DOHH2 (cell line): ENCODE results near the gene PELI2.

Experiments
- H3F3A ChIP-seq: fragments of 200-600 bp; sonication (generic), shearing (Covaris generic); 2 replicates; pipeline ENCODE4 v1.6.0; 2016; ENCODE audit warnings: antibody characterized with exemption, mild to moderate bottlenecking; ENCODE audit not compliant: control insufficient read depth, insufficient read depth
- H3K27ac ChIP-seq: fragments of 200-600 bp; sonication (generic); 2 replicates; pipeline ENCODE4 v1.5.1; 2014; ENCODE audit warnings: low read depth, mild to moderate bottlenecking, low read length, moderate library complexity
- H3K27me3 ChIP-seq: fragments of 200-600 bp; sonication (generic); 2 replicates; pipeline ENCODE4 v1.6.1; 2014; ENCODE audit warnings: mild to moderate bottlenecking, low read length, mixed read lengths; ENCODE audit not compliant: control insufficient read depth
- H3K36me3 ChIP-seq: fragments of 200-600 bp; sonication (generic); 2 replicates; pipeline ENCODE4 v1.6.1; 2014; ENCODE audit warnings: mild to moderate bottlenecking, low read length, moderate library complexity, mixed read lengths; ENCODE audit not compliant: control insufficient read depth
- H3K4me1 ChIP-seq: fragments of 200-600 bp; sonication (generic); 2 replicates; pipeline ENCODE4 v1.6.1; 2014; ENCODE audit warnings: mild to moderate bottlenecking, low read length, mixed read lengths; ENCODE audit not compliant: control insufficient read depth
- H3K4me2 ChIP-seq: fragments of 200-600 bp; sonication (generic); 2 replicates; pipeline ENCODE4 v1.6.0; 2014; ENCODE audit warnings: mild to moderate bottlenecking, low read length, moderate library complexity
- H3K4me3 ChIP-seq: fragments of 200-600 bp; sonication (generic); 2 replicates; pipeline ENCODE4 v1.5.1; 2014; ENCODE audit warnings: mild to moderate bottlenecking, low read length, mixed read lengths
- H3K79me2 ChIP-seq: fragments of 200-600 bp; sonication (generic); 2 replicates; pipeline ENCODE4 v1.6.1; 2014; ENCODE audit warnings: mild to moderate bottlenecking, low read length, mixed read lengths; ENCODE audit not compliant: control insufficient read depth
- H3K9me2 ChIP-seq: fragments of 200-600 bp; sonication (generic); replicated peaks from 2 replicates; pipeline ENCODE4 v1.6.1; 2014; ENCODE audit warnings: mild to moderate bottlenecking, low read length, mixed read lengths; ENCODE audit not compliant: control insufficient read depth
- H3K9me3 ChIP-seq: fragments of 200-600 bp; sonication (generic); 2 replicates; pipeline ENCODE4 v1.6.1; 2014; ENCODE audit warnings: antibody characterized with exemption, low read length, mixed read lengths; ENCODE audit not compliant: control insufficient read depth, insufficient read depth
- H4K20me1 ChIP-seq: fragments of 200-600 bp; sonication (generic); 2 replicates; pipeline ENCODE4 v1.6.0; 2014; ENCODE audit warnings: low read depth, mild to moderate bottlenecking, antibody characterized with exemption, low read length, moderate library complexity; ENCODE audit not compliant: control insufficient read depth, insufficient read depth
- EZH2phosphoT487 ChIP-seq: fragments of 200-600 bp; sonication (generic); IDR thresholded peaks from 2 replicates; pipeline ENCODE4 v1.6.1; 2017; ENCODE audit warnings: borderline replicate concordance, mild to moderate bottlenecking, antibody characterized with exemption, low read length, moderate library complexity, mixed read lengths
- TF ChIP-seq, protein P1 (sequence below): fragments of 200-600 bp; sonication (generic); IDR thresholded peaks from one replicate; pipeline ENCODE4 v1.5.1; 2014; ENCODE audit warnings: antibody characterized with exemption, mild to moderate bottlenecking, low read depth, low read length; ENCODE audit not compliant: poor library complexity, severe bottlenecking

Gene PELI2

GRCh38 chr14:56135668-56136067 is 17.5 kb downstream of the PELI2 start:
- Histone ChIP-seq H3K79me2 (no peaks in the 10 kb centered on the region), H3K4me2 (no peak overlapping the region), H3K36me3 (no peaks in the 10 kb centered on the region), H3K27ac (no peak overlapping the region), H3K9me3 (no peaks in the 10 kb centered on the region), H3K4me3 (no peak overlapping the region), H3K9me2 (no peaks in the 10 kb centered on the region), H3F3A (no peaks in the 10 kb centered on the region), H3K4me1 (no peaks in the 10 kb centered on the region), H4K20me1 (no peaks in the 10 kb centered on the region), H3K27me3 (peaks cover 8% of the 10 kb centered on the region)
- TF ChIP-seq, protein P1, sequence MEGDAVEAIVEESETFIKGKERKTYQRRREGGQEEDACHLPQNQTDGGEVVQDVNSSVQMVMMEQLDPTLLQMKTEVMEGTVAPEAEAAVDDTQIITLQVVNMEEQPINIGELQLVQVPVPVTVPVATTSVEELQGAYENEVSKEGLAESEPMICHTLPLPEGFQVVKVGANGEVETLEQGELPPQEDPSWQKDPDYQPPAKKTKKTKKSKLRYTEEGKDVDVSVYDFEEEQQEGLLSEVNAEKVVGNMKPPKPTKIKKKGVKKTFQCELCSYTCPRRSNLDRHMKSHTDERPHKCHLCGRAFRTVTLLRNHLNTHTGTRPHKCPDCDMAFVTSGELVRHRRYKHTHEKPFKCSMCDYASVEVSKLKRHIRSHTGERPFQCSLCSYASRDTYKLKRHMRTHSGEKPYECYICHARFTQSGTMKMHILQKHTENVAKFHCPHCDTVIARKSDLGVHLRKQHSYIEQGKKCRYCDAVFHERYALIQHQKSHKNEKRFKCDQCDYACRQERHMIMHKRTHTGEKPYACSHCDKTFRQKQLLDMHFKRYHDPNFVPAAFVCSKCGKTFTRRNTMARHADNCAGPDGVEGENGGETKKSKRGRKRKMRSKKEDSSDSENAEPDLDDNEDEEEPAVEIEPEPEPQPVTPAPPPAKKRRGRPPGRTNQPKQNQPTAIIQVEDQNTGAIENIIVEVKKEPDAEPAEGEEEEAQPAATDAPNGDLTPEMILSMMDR = no peak
- TF ChIP-seq EZH2phosphoT487 = no peak

DNA sequence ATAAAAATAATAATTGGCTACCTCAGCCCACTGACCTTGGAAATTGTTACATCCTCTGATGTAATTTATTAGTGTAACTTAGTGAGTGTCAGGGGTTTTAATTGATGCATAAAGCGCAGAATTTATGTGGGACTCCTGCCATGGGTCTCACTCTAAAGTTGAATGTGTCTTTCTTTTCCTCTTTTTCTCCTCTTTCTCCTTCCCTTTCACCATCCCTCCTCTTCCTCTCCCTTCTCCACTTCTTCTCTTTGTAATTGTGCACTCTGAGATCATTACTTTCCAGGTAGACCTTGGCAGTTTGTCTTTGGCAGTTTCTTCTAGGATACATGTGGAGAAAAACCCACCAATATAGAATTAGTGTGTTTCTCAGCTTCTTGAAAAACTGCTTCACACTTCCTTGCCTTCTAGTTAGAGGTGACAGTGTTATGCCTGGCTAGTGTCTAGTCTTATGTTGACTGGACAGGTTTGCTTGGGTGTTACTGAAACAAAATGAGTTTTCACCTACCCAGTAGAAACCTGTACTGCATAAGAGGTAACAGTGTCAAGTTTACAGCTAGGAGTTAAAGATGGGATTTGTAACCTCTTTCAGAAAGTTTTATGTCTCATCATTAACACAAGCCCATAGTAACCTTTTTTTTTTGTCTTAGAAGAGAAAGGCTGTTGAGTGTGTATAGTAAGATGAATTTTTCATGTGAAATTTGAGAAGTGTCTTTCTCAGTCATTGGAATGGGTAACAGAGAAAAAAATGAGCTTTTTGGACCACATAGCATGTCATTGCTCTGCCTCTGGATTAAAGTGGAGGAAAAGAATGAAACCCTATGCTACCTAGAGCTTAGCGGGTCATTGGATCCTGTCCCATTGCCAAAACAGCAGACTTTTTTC is 18.6 kb downstream of the PELI2 start:
- H3K27me3 ChIP-seq = peaks cover 4% of the 10 kb centered on the region
- H3K4me2 ChIP-seq = no peak overlapping the region
- H3K4me1 ChIP-seq = no peaks in the 10 kb centered on the region
- no peaks in the 10 kb centered on the region for H3F3A ChIP-seq
- no peaks in the 10 kb centered on the region for H3K9me3 ChIP-seq
- H3K79me2 ChIP-seq = no peaks in the 10 kb centered on the region
- no peak overlapping the region for H3K4me3 ChIP-seq
- H3K27ac ChIP-seq = no peak overlapping the region
- TF ChIP-seq, protein P1 = no peak
- TF ChIP-seq EZH2phosphoT487 = no peak
- no peaks in the 10 kb centered on the region for H4K20me1 ChIP-seq
- H3K36me3 ChIP-seq = no peaks in the 10 kb centered on the region
- no peaks in the 10 kb centered on the region for H3K9me2 ChIP-seq

- Histone ChIP-seq H3K4me2 (no peak overlapping the region), H3F3A (no peaks in the 10 kb centered on the region), H3K9me2 (no peaks in the 10 kb centered on the region), H4K20me1 (no peaks in the 10 kb centered on the region), H3K4me3 (no peak overlapping the region), H3K36me3 (no peaks in the 10 kb centered on the region), H3K4me1 (no peaks in the 10 kb centered on the region), H3K27me3 (peaks cover 4% of the 10 kb centered on the region), H3K9me3 (no peaks in the 10 kb centered on the region), H3K79me2 (no peaks in the 10 kb centered on the region), H3K27ac (no peak overlapping the region)
- TF ChIP-seq, protein P1 = no peak
- no peak for TF ChIP-seq EZH2phosphoT487
Measured at GRCh38 chr14:56137453-56137807, 19.2 kb downstream of the PELI2 start.
